GM12878 (cell line): ENCODE results near the gene ARHGAP26. TPM values are rescaled to one million over a fixed set of nuclear protein-coding genes. Genes with fewer than 3 reads are reported as not detected.

Experiments used
- ATAC-seq: fragments of 200-7000 bp; cut with Tn5 transposase; 3 replicates; pipeline ENCODE4 v1.9.1; 2020; ENCODE audit warnings: mild to moderate bottlenecking, moderate library complexity
- BruUV-seq: library from RNA; stranded (reverse); fragments of 400-500 nt; replicated peaks from 2 replicates; lab custom pipeline; 2021; lab: Mats Ljungman, UMichigan
- CTCF ChIA-PET: fragments of 300-600 bp; sonication (Branson Sonifier 250); formaldehyde crosslinking; extraction: SDS; loops from one replicate; lab custom pipeline; 2021; ENCODE audit warnings: inconsistent platforms; lab: Yijun Ruan, JAX
- POLR2A ChIA-PET: fragments of 350-600 bp; formaldehyde crosslinking; extraction: SDS; loops from one replicate; lab custom pipeline; 2021; ENCODE audit warnings: inconsistent platforms; lab: Charles Lee
- RAD21 ChIA-PET: fragments of 300-600 bp; sonication (Branson Sonifier 250); formaldehyde crosslinking; loops from one replicate; lab custom pipeline; 2023; ENCODE audit warnings: antibody characterized with exemption; ENCODE audit not compliant: unreplicated experiment; lab: Charles Lee
- SMC1A ChIA-PET: fragments of 300-600 bp; sonication (Branson Sonifier 250); formaldehyde crosslinking; loops from one replicate; lab custom pipeline; 2023; ENCODE audit not compliant: unreplicated experiment, uncharacterized antibody; lab: Charles Lee
- DNase-seq: peaks from one replicate; pipeline ENCODE4 v3.0.0-alpha.2; 2011; ENCODE audit warnings: low read depth, low spot score
- FAIRE-seq: peaks from 3 replicates; lab custom pipeline; 2011; peaks lifted over from hg19 to GRCh38; lab: Jason Lieb, UNC
- H2AFZ ChIP-seq: 2 replicates; pipeline ENCODE4 v1.6.0; 2011; ENCODE audit warnings: low read depth, low read length, control low read depth; ENCODE audit not compliant: control insufficient read depth
- H3K27ac ChIP-seq: 2 replicates; pipeline ENCODE4 v1.5.1; 2011; ENCODE audit warnings: control low read depth; ENCODE audit not compliant: control insufficient read depth, insufficient read depth
- H3K27me3 ChIP-seq, 2 experiments: replicated peaks in 1 of 2; 2 replicates each; pipeline versions ENCODE4 v1.6.0 to v1.6.1; 2011; ENCODE audit warnings: low read length in 1 of 2; ENCODE audit not compliant: control insufficient read depth in 2 of 2, insufficient read depth in 2 of 2
- H3K36me3 ChIP-seq, 2 experiments: 2 replicates each; pipeline ENCODE4 v1.5.1; 2011; ENCODE audit warnings: low read length in 1 of 2; ENCODE audit not compliant: control insufficient read depth in 2 of 2, insufficient read depth in 2 of 2
- H3K4me1 ChIP-seq: 2 replicates; pipeline ENCODE4 v1.6.1; 2011; ENCODE audit warnings: mild to moderate bottlenecking, low read length, moderate library complexity, mixed read lengths; ENCODE audit not compliant: control insufficient read depth, insufficient read depth
- H3K4me2 ChIP-seq: 2 replicates; pipeline ENCODE4 v1.6.0; 2011; ENCODE audit warnings: control low read depth; ENCODE audit not compliant: control insufficient read depth, insufficient read depth
- H3K4me3 ChIP-seq: fragments of 200-600 bp; sonication (generic); 2 replicates; pipeline ENCODE4 v1.5.1; 2016
- H3K79me2 ChIP-seq: 2 replicates; pipeline ENCODE4 v1.6.0; 2011; ENCODE audit warnings: low read length; ENCODE audit not compliant: control insufficient read depth, insufficient read depth
- H3K9ac ChIP-seq: 2 replicates; pipeline ENCODE4 v1.8.0; 2011; ENCODE audit warnings: low read length, control low read depth, mixed read lengths; ENCODE audit not compliant: control insufficient read depth, insufficient read depth
- H3K9me3 ChIP-seq: replicated peaks from 3 replicates; pipeline ENCODE4 v1.5.1; 2011; ENCODE audit warnings: mild to moderate bottlenecking, low read length; ENCODE audit not compliant: control insufficient read depth, insufficient read depth
- H4K20me1 ChIP-seq: 2 replicates; pipeline ENCODE4 v1.6.0; 2011; ENCODE audit not compliant: control insufficient read depth, insufficient read depth
- KAT2A ChIP-seq: conservative IDR thresholded peaks from 2 replicates; pipeline ENCODE4 v1.6.1; 2011; ENCODE audit warnings: low read depth, low read length; ENCODE audit not compliant: control insufficient read depth
- SPI1 ChIP-seq: IDR thresholded peaks from 2 replicates; pipeline ENCODE4 v1.6.1; 2011; ENCODE audit warnings: low read depth, mild to moderate bottlenecking, low read length, moderate library complexity, borderline replicate concordance; ENCODE audit not compliant: insufficient read depth
- YBX1 ChIP-seq: fragments of 450-650 bp; IDR thresholded peaks from 2 replicates; pipeline ENCODE4 v1.6.1; 2016; ENCODE audit warnings: antibody characterized with exemption
- ZNF24 ChIP-seq: fragments of 450-650 bp; IDR thresholded peaks from 2 replicates; pipeline ENCODE4 v1.6.1; 2017; ENCODE audit warnings: antibody characterized with exemption, mild to moderate bottlenecking
- in situ Hi-C: fragments of 300-500 bp; cut with MboI; formaldehyde crosslinking; loops from 9 replicates; pipeline ENCODE4 v1.14.3; 2018; ENCODE audit warnings: mixed read lengths
- intact Hi-C: fragments of 100-400 bp; cut with micrococcal nuclease; formaldehyde crosslinking; loops from one replicate; pipeline ENCODE4 v1.14.2; 2022; ENCODE audit not compliant: unreplicated experiment
- polyA plus RNA-seq, 11 experiments: library from polyadenylated mRNA; depleted of rRNA in 4 of 11; unstranded in 6 of 11; stranded (reverse) in 5 of 11; fragments of >200 nt; fragmentation: Nextera tagmentation in 4 of 11; fragmentation: Illumina TruSeq in 1 of 11; extraction: Ambion mirVana in 4 of 11; extraction: Trizol in 1 of 11; gene quantifications; 1 replicate in 1 of 11; 2 replicates in 10 of 11; pipeline versions ENCODE4 v1.2.1 to v1.2.3, GENCODE V29; 2011 to 2016; ENCODE audit warnings: inconsistent platforms in 2 of 11, missing spikeins in 2 of 11, low read depth in 1 of 11
- total RNA-seq, 4 experiments: library from RNA; depleted of rRNA in 3 of 4; stranded (reverse); fragments of >200 nt in 3 of 4; fragmentation: Illumina TruSeq in 1 of 4; extraction: Trizol in 1 of 4; gene quantifications; 2 replicates each; pipeline versions ENCODE4 v1.2.1 to v1.2.3, GENCODE V29; 2013 to 2021
- TF ChIP-seq, protein P1 (sequence below): fragments of 450-650 bp; IDR thresholded peaks from 2 replicates; pipeline ENCODE4 v1.6.1; 2016; ENCODE audit warnings: mild to moderate bottlenecking, moderate library complexity, borderline replicate concordance
- TF ChIP-seq, protein P2 (sequence below): fragments of 450-650 bp; IDR thresholded peaks from 2 replicates; pipeline ENCODE4 v1.6.1; 2016; ENCODE audit warnings: mild to moderate bottlenecking

Gene ARHGAP26
- total and polyA plus RNA-seq, 10 of the 15 experiments (the other 5 are each of a cell fraction or from before 2014, with no cell fraction given), result 9.4 to 41.5 (median 19.3) TPM

DNA sequence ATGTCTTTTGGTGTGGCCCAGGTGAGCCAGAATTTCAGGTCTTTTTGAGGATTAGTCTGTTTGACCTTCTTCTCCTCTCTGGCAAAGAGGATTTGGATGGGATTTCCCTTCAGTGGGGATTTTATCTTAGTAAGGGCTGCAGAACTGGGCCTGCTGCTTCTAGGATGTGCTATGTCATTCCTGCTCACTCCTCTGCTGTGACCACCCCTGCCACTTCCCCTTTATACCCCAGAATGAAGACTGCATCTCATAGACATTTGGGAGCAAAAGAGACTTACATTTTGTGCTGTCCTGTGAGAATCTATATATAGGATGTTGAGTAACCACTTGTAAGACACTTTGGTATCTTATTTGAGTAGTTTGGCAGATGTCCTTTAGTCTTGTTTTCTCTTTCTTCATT lies 76.2 kb downstream of the ARHGAP26 start:
- Histone ChIP-seq H3K9ac (no peak overlapping the region), H3K27ac (no peak overlapping the region), H3K4me3 (no peak overlapping the region), H3K4me1 (peaks cover 18% of the 10 kb centered on the region), H2AFZ (no peak overlapping the region), H3K27me3 (no peaks in the 10 kb centered on the region), H3K36me3 (no peaks in the 10 kb centered on the region), H3K79me2 (no peaks in the 10 kb centered on the region), H3K9me3 (no peaks in the 10 kb centered on the region), H4K20me1 (no peaks in the 10 kb centered on the region), H3K4me2 (peak overlapping the region; percentile 54; the same call in 1 of the 2 replicates)
- BruUV-seq, result no TSS peak
- no peak for DNase-seq
- in situ Hi-C loops, result no loop called here
- FAIRE-seq, result no peak
- ChIA-PET POLR2A (no interaction called here), CTCF (interaction anchor here (1.2 to 1.5 kb wide), 2 partner anchors 21 to 130 kb away, joined by 3 to 7 read pairs; no protein-coding TSS in a partner anchor), RAD21 (interaction anchor here (1.3 to 1.5 kb wide), 2 partner anchors 21 to 98 kb away, joined by 4 read pairs; no protein-coding TSS in a partner anchor), SMC1A (no interaction called here)
- no peak for TF ChIP-seq YBX1
- 0 out of 2 replicates have a peak, but pooled peaks have one; percentile 37 for TF ChIP-seq ZNF24
- TF ChIP-seq, protein P1, sequence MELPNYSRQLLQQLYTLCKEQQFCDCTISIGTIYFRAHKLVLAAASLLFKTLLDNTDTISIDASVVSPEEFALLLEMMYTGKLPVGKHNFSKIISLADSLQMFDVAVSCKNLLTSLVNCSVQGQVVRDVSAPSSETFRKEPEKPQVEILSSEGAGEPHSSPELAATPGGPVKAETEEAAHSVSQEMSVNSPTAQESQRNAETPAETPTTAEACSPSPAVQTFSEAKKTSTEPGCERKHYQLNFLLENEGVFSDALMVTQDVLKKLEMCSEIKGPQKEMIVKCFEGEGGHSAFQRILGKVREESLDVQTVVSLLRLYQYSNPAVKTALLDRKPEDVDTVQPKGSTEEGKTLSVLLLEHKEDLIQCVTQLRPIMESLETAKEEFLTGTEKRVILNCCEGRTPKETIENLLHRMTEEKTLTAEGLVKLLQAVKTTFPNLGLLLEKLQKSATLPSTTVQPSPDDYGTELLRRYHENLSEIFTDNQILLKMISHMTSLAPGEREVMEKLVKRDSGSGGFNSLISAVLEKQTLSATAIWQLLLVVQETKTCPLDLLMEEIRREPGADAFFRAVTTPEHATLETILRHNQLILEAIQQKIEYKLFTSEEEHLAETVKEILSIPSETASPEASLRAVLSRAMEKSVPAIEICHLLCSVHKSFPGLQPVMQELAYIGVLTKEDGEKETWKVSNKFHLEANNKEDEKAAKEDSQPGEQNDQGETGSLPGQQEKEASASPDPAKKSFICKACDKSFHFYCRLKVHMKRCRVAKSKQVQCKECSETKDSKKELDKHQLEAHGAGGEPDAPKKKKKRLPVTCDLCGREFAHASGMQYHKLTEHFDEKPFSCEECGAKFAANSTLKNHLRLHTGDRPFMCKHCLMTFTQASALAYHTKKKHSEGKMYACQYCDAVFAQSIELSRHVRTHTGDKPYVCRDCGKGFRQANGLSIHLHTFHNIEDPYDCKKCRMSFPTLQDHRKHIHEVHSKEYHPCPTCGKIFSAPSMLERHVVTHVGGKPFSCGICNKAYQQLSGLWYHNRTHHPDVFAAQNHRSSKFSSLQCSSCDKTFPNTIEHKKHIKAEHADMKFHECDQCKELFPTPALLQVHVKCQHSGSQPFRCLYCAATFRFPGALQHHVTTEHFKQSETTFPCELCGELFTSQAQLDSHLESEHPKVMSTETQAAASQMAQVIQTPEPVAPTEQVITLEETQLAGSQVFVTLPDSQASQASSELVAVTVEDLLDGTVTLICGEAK, result no peak
- peak; percentile 75; the same call in 1 of the 2 replicates for TF ChIP-seq SPI1
- TF ChIP-seq, protein P2, sequence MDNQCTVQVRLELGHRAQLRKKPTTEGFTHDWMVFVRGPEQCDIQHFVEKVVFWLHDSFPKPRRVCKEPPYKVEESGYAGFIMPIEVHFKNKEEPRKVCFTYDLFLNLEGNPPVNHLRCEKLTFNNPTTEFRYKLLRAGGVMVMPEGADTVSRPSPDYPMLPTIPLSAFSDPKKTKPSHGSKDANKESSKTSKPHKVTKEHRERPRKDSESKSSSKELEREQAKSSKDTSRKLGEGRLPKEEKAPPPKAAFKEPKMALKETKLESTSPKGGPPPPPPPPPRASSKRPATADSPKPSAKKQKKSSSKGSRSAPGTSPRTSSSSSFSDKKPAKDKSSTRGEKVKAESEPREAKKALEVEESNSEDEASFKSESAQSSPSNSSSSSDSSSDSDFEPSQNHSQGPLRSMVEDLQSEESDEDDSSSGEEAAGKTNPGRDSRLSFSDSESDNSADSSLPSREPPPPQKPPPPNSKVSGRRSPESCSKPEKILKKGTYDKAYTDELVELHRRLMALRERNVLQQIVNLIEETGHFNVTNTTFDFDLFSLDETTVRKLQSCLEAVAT, result no peak
- no peak for TF ChIP-seq KAT2A
- ATAC-seq, result peak; percentile 51
- intact Hi-C loops, result no loop called here
